Measurements from ENCODE around the gene CAMSAP2. TPM values are rescaled to one million over a fixed set of nuclear protein-coding genes. Genes with fewer than 3 reads are reported as not detected.

Gene CAMSAP2
- total RNA-seq, 1 experiment from 2014 or later: 25.0 TPM

DNA sequence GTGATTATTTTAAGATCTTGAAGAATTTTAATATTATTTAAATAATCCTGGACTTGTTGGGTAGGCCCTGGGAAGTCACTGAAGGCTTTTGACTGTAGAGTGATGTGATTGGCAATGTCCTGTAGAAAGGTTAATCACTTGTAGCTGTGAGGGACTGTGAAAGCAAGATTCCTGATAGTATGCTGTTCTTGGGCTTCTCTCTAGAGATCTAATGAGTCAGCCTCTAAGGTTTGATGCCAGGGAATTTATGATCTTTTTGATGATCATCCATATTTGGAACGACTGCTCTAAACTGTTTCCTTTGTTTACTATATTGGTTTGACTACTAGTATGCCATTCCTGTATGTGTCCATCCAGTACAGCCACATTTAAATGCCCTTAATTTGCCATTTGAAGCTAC lies 56.5 kb downstream of the CAMSAP2 start:
- Histone ChIP-seq H3K27me3 (ENCODE audit: insufficient read depth, low read length) (no peaks in the 10 kb centered on the region), H3K4me3 (replicated peaks in 1 of 2; ENCODE audit: low read depth in 1 of 2, low read length in 2 of 2) (no peak overlapping the region), H4K20me1 (ENCODE audit: insufficient read depth) (no peaks in the 10 kb centered on the region; the same call in 1 of the 2 replicates), H3K9ac (ENCODE audit: low read length) (no peak overlapping the region), H2AFZ (ENCODE audit: low read depth, low read length, poor library complexity, severe bottlenecking) (no peak overlapping the region), H3K9me2 (ENCODE audit: insufficient read depth) (no peaks in the 10 kb centered on the region), H3K4me2 (ENCODE audit: low read length) (peak overlapping the region; percentile 21; the same call in 1 of the 2 replicates), H3K79me2 (ENCODE audit: insufficient read depth, low read length) (peaks cover 60% of the 10 kb centered on the region), H3K4me1 (ENCODE audit: control insufficient read depth in 1 of 2, insufficient read depth in 2 of 2, low read length in 2 of 2) (peaks cover 6 to 18% of the 10 kb centered on the region in 2 experiments), H3K9me3 (ENCODE audit: control insufficient read depth in 1 of 2, insufficient read depth in 1 of 2, low read depth in 1 of 2, low read length in 2 of 2) (no peaks in the 10 kb centered on the region), H3K27ac (ENCODE audit: low read depth, low read length) (no peak overlapping the region), H3K36me3 (ENCODE audit: control insufficient read depth in 1 of 2, insufficient read depth in 2 of 2, low read length in 2 of 2) (no peaks in the 10 kb centered on the region)
- no TSS peak for BruUV-seq (replicated peaks)
- intact Hi-C loops (cut with micrococcal nuclease): no loop called here
- ChIA-PET RAD21 (ENCODE audit: low non-redundant PET in 1 of 2, low total read pairs in 2 of 2, uncharacterized antibody in 2 of 2, unreplicated experiment in 2 of 2) (no interaction called here), CTCF (no interaction called here), POLR2A (no interaction called here)
- TF ChIP-seq ZFX (IDR thresholded peaks at IDR 0.05) (no peak), TCF7L2 (IDR thresholded peaks at IDR 0.05; ENCODE audit: borderline replicate concordance, extremely low read depth, insufficient read depth, insufficient read length) (no peak)
- TF ChIP-seq, protein P1, sequence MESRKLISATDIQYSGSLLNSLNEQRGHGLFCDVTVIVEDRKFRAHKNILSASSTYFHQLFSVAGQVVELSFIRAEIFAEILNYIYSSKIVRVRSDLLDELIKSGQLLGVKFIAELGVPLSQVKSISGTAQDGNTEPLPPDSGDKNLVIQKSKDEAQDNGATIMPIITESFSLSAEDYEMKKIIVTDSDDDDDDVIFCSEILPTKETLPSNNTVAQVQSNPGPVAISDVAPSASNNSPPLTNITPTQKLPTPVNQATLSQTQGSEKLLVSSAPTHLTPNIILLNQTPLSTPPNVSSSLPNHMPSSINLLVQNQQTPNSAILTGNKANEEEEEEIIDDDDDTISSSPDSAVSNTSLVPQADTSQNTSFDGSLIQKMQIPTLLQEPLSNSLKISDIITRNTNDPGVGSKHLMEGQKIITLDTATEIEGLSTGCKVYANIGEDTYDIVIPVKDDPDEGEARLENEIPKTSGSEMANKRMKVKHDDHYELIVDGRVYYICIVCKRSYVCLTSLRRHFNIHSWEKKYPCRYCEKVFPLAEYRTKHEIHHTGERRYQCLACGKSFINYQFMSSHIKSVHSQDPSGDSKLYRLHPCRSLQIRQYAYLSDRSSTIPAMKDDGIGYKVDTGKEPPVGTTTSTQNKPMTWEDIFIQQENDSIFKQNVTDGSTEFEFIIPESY (IDR thresholded peaks at IDR 0.05; ENCODE audit: extremely low read depth, insufficient replicate concordance, low read length): no peak
- peak; percentile 53 for ATAC-seq
- DNase-seq (ENCODE audit: low read depth, low spot score): no peak

DNA sequence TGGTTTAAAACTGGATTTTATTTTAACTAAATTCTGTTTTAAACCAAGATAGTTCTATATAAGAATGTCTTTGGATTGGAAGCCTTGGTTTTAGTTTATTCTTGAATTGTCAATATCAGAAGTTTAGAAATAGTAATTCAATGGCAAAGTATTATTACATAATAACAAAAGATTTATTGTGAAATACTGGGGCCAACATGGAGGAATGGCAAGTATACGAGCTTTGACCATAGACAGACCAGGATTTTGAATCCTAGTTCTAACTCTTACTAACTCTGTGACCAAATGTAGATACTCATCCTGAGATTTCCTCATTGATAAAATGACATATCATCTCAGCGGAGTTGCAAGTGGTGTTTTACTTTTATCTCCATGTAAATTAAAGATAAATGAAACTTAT lies 63.3 kb downstream of the CAMSAP2 start:
- H2AFZ ChIP-seq (ENCODE audit: low read depth, low read length, poor library complexity, severe bottlenecking): no peak overlapping the region

More for the DNA sequence above, 63.3 kb downstream of the CAMSAP2 start:
- ChIA-PET CTCF (interaction anchor here (1.0 to 3.0 kb wide), 5 partner anchors 11 to 243 kb away, joined by 3 to 33 read pairs (median 4); no protein-coding TSS in a partner anchor), RAD21 (ENCODE audit: low non-redundant PET in 1 of 2, low total read pairs in 2 of 2, uncharacterized antibody in 2 of 2, unreplicated experiment in 2 of 2) (interaction anchor here (1.2 to 1.6 kb wide), 2 partner anchors 180 to 243 kb away, joined by 3 to 7 read pairs; no protein-coding TSS in a partner anchor), POLR2A (no interaction called here)
- no peak for ATAC-seq
- H3K4me2 ChIP-seq (ENCODE audit: low read length): no peak overlapping the region
- no peak for TF ChIP-seq POLR2AphosphoS5 (IDR thresholded peaks at IDR 0.05; ENCODE audit: low read depth, low read length)
- TF ChIP-seq EZH2phosphoT487 (IDR thresholded peaks at IDR 0.05; ENCODE audit: borderline replicate concordance): no peak
- no peaks in the 10 kb centered on the region for H3K9me2 ChIP-seq (ENCODE audit: insufficient read depth)
- H3K79me2 ChIP-seq (ENCODE audit: insufficient read depth, low read length): peaks cover 46% of the 10 kb centered on the region
- no peaks in the 10 kb centered on the region for H3K9me3 ChIP-seq (ENCODE audit: control insufficient read depth in 1 of 2, insufficient read depth in 1 of 2, low read depth in 1 of 2, low read length in 2 of 2)
- H3K4me1 ChIP-seq (ENCODE audit: control insufficient read depth in 1 of 2, insufficient read depth in 2 of 2, low read length in 2 of 2): peaks cover 0 to 9% of the 10 kb centered on the region in 2 experiments; a peak in 2 of 4 replicates
- no peaks in the 10 kb centered on the region for H3K36me3 ChIP-seq (ENCODE audit: control insufficient read depth in 1 of 2, insufficient read depth in 2 of 2, low read length in 2 of 2)
- no TSS peak for BruUV-seq (replicated peaks)
- DNase-seq (ENCODE audit: low read depth, low spot score): no peak
- no peaks in the 10 kb centered on the region for H3K27me3 ChIP-seq (ENCODE audit: insufficient read depth, low read length)
- H3K27ac ChIP-seq (ENCODE audit: low read depth, low read length): no peak overlapping the region
- H4K20me1 ChIP-seq (ENCODE audit: insufficient read depth): peaks cover 6% of the 10 kb centered on the region
- intact Hi-C loops (cut with micrococcal nuclease): no loop called here
- no peak overlapping the region for H3K4me3 ChIP-seq (replicated peaks in 1 of 2; ENCODE audit: low read depth in 1 of 2, low read length in 2 of 2)
- H3K9ac ChIP-seq (ENCODE audit: low read length): no peak overlapping the region
